IPS-18a (cell line): ENCODE results near the gene L3MBTL2.
"Not testable (repeated sequence)": the region's sequence is repeated elsewhere in the genome, so short reads cannot be mapped to it uniquely, and the experiment has no call there.

Experiments used
- H3K27ac ChIP-seq: one replicate; pipeline ENCODE4 v1.5.1; 2013; ENCODE audit warnings: low read length
- H3K27me3 ChIP-seq: one replicate; pipeline ENCODE4 v1.6.1; 2013; ENCODE audit warnings: mild to moderate bottlenecking, low read length; ENCODE audit not compliant: control insufficient read depth, insufficient read depth
- H3K36me3 ChIP-seq: one replicate; pipeline ENCODE4 v1.6.1; 2013; ENCODE audit warnings: low read depth, low read length; ENCODE audit not compliant: control insufficient read depth
- H3K4me1 ChIP-seq: one replicate; pipeline ENCODE4 v1.6.1; 2013; ENCODE audit warnings: low read depth, low read length; ENCODE audit not compliant: control insufficient read depth
- H3K4me3 ChIP-seq: one replicate; pipeline ENCODE4 v1.5.1; 2013; ENCODE audit warnings: low read length
- H3K9ac ChIP-seq: one replicate; pipeline ENCODE4 v1.6.1; 2013; ENCODE audit warnings: mild to moderate bottlenecking, low read length, moderate library complexity
- H3K9me3 ChIP-seq: one replicate; pipeline ENCODE4 v1.6.1; 2013; ENCODE audit warnings: low read depth, low read length; ENCODE audit not compliant: control insufficient read depth

The L3MBTL2 gene

GRCh38 chr22:41245917-41246499, 40.9 kb downstream of the L3MBTL2 start:
- Histone ChIP-seq H3K27me3 (no peaks in the 10 kb centered on the region), H3K4me1 (no peaks in the 10 kb centered on the region), H3K36me3 (peaks cover 48% of the 10 kb centered on the region), H3K27ac (no peak overlapping the region), H3K9ac (no peak overlapping the region), H3K4me3 (no peak overlapping the region), H3K9me3 (no peaks in the 10 kb centered on the region)

GRCh38 chr22:41247703-41248102, 42.6 kb downstream of the L3MBTL2 start:
- Histone ChIP-seq H3K9me3 (no peaks in the 10 kb centered on the region), H3K27me3 (no peaks in the 10 kb centered on the region), H3K27ac (no peak overlapping the region), H3K4me1 (no peaks in the 10 kb centered on the region), H3K4me3 (no peak overlapping the region), H3K36me3 (peaks cover 63% of the 10 kb centered on the region), H3K9ac (no peak overlapping the region)

DNA sequence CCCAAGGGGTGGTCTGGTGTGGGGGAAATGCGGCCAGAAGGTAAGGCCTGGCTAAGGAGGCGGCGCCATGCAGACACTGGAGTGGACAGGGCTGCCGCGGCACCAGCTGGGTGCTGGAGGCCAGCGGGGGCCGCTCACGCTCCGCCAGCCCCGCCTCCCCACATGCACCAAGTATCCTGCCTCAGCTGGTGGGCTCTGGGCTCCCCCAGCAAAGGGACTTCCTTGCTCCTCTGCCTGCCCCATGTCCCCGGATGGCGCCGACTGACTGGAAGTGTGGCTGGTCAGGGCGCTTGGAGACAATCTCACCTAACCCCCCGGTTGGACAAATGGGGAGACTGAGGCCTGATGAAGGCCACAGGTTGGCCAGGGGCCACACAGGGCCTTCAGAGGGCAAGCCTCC, 43.2 kb downstream of the L3MBTL2 start:
- peaks cover 69% of the 10 kb centered on the region for H3K36me3 ChIP-seq
- no peak overlapping the region for H3K9ac ChIP-seq
- no peaks in the 10 kb centered on the region for H3K9me3 ChIP-seq
- H3K27me3 ChIP-seq = no peaks in the 10 kb centered on the region
- no peak overlapping the region for H3K4me3 ChIP-seq
- H3K4me1 ChIP-seq = no peaks in the 10 kb centered on the region
- no peak overlapping the region for H3K27ac ChIP-seq

- H3K36me3 ChIP-seq = peaks cover 74% of the 10 kb centered on the region
- H3K27ac ChIP-seq = no peak overlapping the region
- no peaks in the 10 kb centered on the region for H3K4me1 ChIP-seq
Observed at GRCh38 chr22:41248758-41249157, 43.6 kb downstream of the L3MBTL2 start.

GRCh38 chr22:41249442-41249841, 44.3 kb downstream of the L3MBTL2 start:
- Histone ChIP-seq H3K9ac (no peak overlapping the region), H3K4me1 (no peaks in the 10 kb centered on the region), H3K9me3 (no peaks in the 10 kb centered on the region), H3K27ac (no peak overlapping the region), H3K36me3 (peaks cover 80% of the 10 kb centered on the region), H3K27me3 (no peaks in the 10 kb centered on the region), H3K4me3 (no peak overlapping the region)

More at GRCh38 chr22:41248758-41249157, 43.6 kb downstream of the L3MBTL2 start:
- Histone ChIP-seq H3K27me3 (no peaks in the 10 kb centered on the region), H3K4me3 (no peak overlapping the region), H3K9ac (no peak overlapping the region), H3K9me3 (no peaks in the 10 kb centered on the region)

GRCh38 chr22:41250127-41250526, 45.0 kb downstream of the L3MBTL2 start:
- Histone ChIP-seq H3K9me3 (no peaks in the 10 kb centered on the region), H3K4me3 (no peak overlapping the region), H3K9ac (no peak overlapping the region), H3K4me1 (no peaks in the 10 kb centered on the region), H3K27ac (no peak overlapping the region), H3K27me3 (no peaks in the 10 kb centered on the region), H3K36me3 (peaks cover 83% of the 10 kb centered on the region)

DNA sequence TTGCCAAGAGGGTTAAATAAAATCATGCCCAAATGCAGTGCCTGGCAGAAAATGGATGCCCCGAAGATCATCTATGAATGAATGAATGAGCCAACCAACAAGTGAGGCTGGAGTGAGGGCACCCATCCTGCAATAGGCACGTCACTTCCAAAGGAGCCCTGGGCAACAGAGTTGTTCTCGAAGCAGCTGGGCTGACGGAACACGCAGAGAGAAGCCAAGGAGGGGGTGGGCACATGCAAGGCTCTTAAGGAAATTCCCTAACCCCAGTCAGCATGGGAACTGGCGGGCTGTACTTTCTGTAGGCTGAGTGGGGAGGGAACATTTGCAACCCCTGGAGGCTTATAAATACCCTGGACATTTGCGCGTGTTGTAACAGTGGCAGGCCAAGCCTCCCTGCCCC, 47.3 kb downstream of the L3MBTL2 start:
- Histone ChIP-seq H3K9me3 (no peaks in the 10 kb centered on the region), H3K4me3 (no peak overlapping the region), H3K4me1 (peaks cover 5% of the 10 kb centered on the region), H3K27ac (no peak overlapping the region), H3K9ac (no peak overlapping the region), H3K27me3 (no peaks in the 10 kb centered on the region), H3K36me3 (peaks cover 91% of the 10 kb centered on the region)

GRCh38 chr22:41254230-41254629, 49.1 kb downstream of the L3MBTL2 start:
- no peak overlapping the region for H3K9ac ChIP-seq
- peaks cover 90% of the 10 kb centered on the region for H3K36me3 ChIP-seq
- no peaks in the 10 kb centered on the region for H3K27me3 ChIP-seq
- no peak overlapping the region for H3K4me3 ChIP-seq
- H3K4me1 ChIP-seq = peaks cover 8% of the 10 kb centered on the region
- no peak overlapping the region for H3K27ac ChIP-seq
- H3K9me3 ChIP-seq = no peaks in the 10 kb centered on the region

DNA sequence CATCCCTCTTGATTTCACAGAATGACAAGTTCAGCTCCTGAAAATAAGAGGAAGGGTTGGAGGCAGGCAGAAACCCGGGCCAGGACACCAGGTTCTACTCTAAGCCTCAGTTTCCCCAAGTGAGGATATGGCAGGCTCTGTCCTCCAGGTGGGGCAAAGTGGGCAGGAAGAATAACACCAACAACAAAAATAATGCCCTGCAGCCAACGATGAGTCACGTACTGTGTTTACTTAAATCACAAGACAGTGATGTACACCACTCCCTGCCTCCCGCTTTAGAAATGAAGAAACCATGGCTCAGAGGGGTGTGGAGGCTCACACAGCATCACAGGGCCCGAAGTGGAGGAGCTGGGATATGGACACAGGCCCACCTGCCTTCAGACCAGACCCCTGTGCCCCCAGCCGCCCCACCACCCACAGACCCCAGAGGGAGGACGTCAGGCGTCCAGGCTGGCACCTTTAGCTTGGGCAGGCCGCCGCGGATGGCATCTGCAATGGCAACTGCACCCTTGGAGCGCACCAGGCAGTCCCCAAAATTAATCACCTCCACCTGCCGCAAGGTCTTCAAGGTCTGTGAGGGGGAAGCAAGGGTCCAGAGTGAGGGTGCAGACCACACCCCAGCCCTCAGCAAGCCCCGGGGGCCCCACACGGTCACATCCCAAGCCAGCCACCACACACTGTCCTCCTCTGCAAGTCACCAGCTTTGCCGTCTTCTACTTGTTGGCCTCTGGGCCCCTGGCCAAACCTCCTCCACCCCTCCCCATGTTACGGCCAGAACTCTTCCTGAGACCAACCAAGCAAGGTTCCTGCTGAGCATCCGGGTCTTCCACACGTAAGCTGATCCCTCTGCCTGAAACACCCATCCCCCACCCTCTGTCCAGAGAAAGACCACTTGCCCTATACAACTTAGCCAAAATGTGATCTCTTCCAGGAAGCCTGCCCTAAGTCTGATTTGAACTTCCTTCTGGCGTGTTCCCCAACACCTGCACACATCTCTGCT, 51.4 kb downstream of the L3MBTL2 start:
- H3K4me1 ChIP-seq = peaks cover 8% of the 10 kb centered on the region
- H3K27ac ChIP-seq = no peak overlapping the region
- no peaks in the 10 kb centered on the region for H3K27me3 ChIP-seq
- no peaks in the 10 kb centered on the region for H3K9me3 ChIP-seq
- H3K36me3 ChIP-seq = peaks cover 88% of the 10 kb centered on the region
- H3K9ac ChIP-seq = no peak overlapping the region
- no peak overlapping the region for H3K4me3 ChIP-seq

DNA sequence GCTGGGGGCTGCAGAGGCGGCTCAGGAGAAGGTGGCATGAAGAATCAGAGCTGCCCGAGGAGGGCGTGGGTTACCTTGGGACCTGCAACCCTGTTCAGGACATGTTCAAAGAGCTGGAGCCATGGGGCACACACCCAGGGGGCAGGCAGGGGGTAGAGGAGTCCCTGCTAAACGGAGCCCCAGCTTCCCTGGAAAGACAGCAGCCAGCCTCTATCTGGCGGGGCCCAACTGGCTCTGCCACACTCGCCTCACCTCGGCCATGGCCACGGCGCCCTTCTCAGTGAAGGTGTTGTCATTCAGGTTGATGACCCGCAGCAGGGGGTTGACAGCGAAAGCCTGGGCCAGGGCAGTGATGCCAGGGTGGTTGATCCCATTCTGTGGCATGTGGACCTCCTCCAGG, 52.6 kb downstream of the L3MBTL2 start:
- no peaks in the 10 kb centered on the region for H3K9me3 ChIP-seq
- no peak overlapping the region for H3K9ac ChIP-seq
- no peak overlapping the region for H3K27ac ChIP-seq
- peaks cover 8% of the 10 kb centered on the region for H3K4me1 ChIP-seq
- H3K27me3 ChIP-seq = no peaks in the 10 kb centered on the region
- H3K4me3 ChIP-seq = no peak overlapping the region
- H3K36me3 ChIP-seq = peaks cover 90% of the 10 kb centered on the region

DNA sequence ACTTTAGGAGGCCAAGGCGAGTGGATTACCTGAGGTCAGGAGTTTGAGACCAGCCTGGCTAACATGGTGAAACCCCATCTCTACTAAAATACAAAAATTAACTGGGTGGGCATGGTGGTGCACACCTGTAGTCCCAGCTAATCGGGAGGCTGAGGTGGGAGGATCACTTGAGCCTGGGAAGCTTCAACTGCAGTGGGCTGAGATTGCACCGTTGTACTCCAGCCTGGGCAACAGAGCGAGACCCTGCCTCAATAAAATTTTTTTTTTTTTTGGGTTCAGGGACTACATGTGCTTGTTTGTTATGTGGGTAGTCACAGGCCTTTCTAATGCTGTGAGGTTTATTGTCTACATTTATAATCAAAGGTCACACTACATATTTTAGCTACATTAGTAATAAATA, 54.6 kb downstream of the L3MBTL2 start:
- H3K36me3 ChIP-seq = peaks cover 91% of the 10 kb centered on the region
- not testable (repeated sequence) for H3K27ac ChIP-seq, H3K4me3 ChIP-seq, H3K4me1 ChIP-seq, H3K9ac ChIP-seq, H3K27me3 ChIP-seq, H3K9me3 ChIP-seq
